ENCODE data around the gene TAF5L. TPM values are rescaled to one million over a fixed set of nuclear protein-coding genes. Genes with fewer than 3 reads are reported as not detected.

Gene TAF5L
- total and polyA plus RNA-seq, 4 donors = 7.7 to 24.3 (median 14.8) TPM

DNA sequence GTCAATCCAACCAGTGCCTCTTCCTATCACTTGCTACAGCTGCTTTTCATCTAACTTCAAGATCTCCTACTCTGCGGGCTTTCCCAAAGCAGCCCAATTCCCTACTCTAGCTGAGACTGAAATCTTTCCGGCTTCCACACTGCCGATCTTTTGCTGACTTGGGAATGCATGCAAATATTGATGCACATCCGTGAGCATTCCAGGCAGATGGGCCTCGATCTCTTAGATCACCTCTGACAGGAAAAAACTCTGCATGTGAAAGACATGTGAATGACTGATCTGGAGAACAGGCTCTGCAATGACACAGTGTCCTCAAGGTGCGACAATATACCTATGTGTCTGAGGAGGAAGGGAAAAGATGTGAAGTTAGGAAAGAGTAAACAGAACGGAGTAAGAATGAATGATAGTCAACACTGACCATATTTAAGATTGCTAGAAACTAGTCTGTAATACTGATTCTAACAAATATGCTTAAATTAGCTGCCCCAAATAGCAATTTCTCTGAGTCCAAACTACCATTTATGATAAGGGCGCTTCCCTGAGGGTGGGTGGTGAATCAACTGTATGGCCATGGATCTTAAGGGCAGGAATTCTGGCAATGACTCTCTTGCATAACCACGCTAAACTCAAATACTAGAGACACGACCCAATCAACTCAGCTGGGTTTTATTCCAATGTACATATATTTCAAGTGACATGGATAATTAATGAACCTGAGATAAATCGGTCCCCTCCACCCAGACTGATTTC is 8.4 kb downstream of the TAF5L start:
- no peak for DNase-seq
- H3K36me3 ChIP-seq (ENCODE audit: control insufficient read depth in 4 of 4, insufficient read depth in 4 of 4, low read length in 4 of 4) = peaks cover 2 to 16% (median 11%) of the 10 kb centered on the region in 4 donors
- H3K4me3 ChIP-seq = no peak overlapping the region
- H3K4me1 ChIP-seq (ENCODE audit: control insufficient read depth in 5 of 5, insufficient read depth in 5 of 5, low read length in 5 of 5) = peaks cover 0 to 8% (median 0%) of the 10 kb centered on the region in 5 donors
- no peak overlapping the region for H3K9ac ChIP-seq (ENCODE audit: insufficient read depth in 1 of 2, low read length in 2 of 2)
- H3K9me3 ChIP-seq (ENCODE audit: control insufficient read depth in 4 of 4, insufficient read depth in 3 of 4, low read length in 3 of 4) = no peaks in the 10 kb centered on the region
- ATAC-seq (ENCODE audit: insufficient read depth, low FRiP score) = no peak
- TF ChIP-seq CTCF (IDR thresholded peaks at IDR 0.05; ENCODE audit: control extremely low read depth, extremely low read depth) = no peak
- H3K27ac ChIP-seq (ENCODE audit: low read depth in 1 of 2, low read length in 1 of 2) = no peak overlapping the region
- H3K27me3 ChIP-seq (ENCODE audit: control insufficient read depth in 3 of 3, insufficient read depth in 3 of 3, low read length in 2 of 3) = no peaks in the 10 kb centered on the region
- 86 to 92% methylated on average over 11 of the region's 11 CpGs for WGBS, 2 donors

GRCh38 chr1:229614701-229615100 is 11.2 kb downstream of the TAF5L start:
- Histone ChIP-seq H3K36me3 (ENCODE audit: control insufficient read depth in 4 of 4, insufficient read depth in 4 of 4, low read length in 4 of 4) (peaks cover 17 to 38% (median 26%) of the 10 kb centered on the region in 4 donors), H3K27ac (ENCODE audit: low read depth in 1 of 2, low read length in 1 of 2) (no peak overlapping the region), H3K4me3 (no peak overlapping the region), H3K9ac (ENCODE audit: insufficient read depth in 1 of 2, low read length in 2 of 2) (no peak overlapping the region), H3K27me3 (ENCODE audit: control insufficient read depth in 3 of 3, insufficient read depth in 3 of 3, low read length in 2 of 3) (no peaks in the 10 kb centered on the region), H3K4me1 (ENCODE audit: control insufficient read depth in 5 of 5, insufficient read depth in 5 of 5, low read length in 5 of 5) (peaks cover 0 to 3% (median 0%) of the 10 kb centered on the region in 5 donors), H3K9me3 (ENCODE audit: control insufficient read depth in 4 of 4, insufficient read depth in 3 of 4, low read length in 3 of 4) (no peaks in the 10 kb centered on the region)
- ATAC-seq (ENCODE audit: insufficient read depth, low FRiP score) (no peak), DNase-seq (no peak)
- no peak for TF ChIP-seq CTCF (IDR thresholded peaks at IDR 0.05; ENCODE audit: control extremely low read depth, extremely low read depth)
- WGBS, 2 donors = 98% methylated on average over 2 of the region's 2 CpGs

DNA sequence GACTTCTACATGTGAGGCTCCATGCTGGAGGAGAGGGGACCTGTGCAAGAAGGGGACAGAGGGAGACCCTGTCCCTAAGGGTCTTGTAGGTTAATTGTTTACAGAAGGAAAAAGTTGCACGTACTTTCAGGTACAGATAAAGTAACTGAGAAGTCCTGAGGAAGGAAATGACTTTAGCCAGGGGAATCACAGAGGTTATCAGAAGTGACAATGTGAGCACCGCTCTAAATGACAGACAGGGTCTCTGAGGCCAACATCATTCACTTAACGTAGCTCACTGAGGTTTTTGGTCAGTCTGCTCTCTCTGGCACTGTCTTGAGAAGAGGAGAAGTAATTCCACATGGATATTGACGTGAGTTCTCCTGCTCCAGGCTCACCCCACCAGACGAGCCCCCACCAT is 12.0 kb downstream of the TAF5L start:
- WGBS, 2 donors = 85 to 88% methylated on average over 5 of the region's 5 CpGs
- Histone ChIP-seq H3K27ac (ENCODE audit: low read depth in 1 of 2, low read length in 1 of 2) (no peak overlapping the region), H3K27me3 (ENCODE audit: control insufficient read depth in 3 of 3, insufficient read depth in 3 of 3, low read length in 2 of 3) (no peaks in the 10 kb centered on the region), H3K36me3 (ENCODE audit: control insufficient read depth in 4 of 4, insufficient read depth in 4 of 4, low read length in 4 of 4) (peaks cover 20 to 44% (median 28%) of the 10 kb centered on the region in 4 donors), H3K9me3 (ENCODE audit: control insufficient read depth in 4 of 4, insufficient read depth in 3 of 4, low read length in 3 of 4) (no peaks in the 10 kb centered on the region), H3K4me1 (ENCODE audit: control insufficient read depth in 5 of 5, insufficient read depth in 5 of 5, low read length in 5 of 5) (peaks cover 0 to 3% (median 0%) of the 10 kb centered on the region in 5 donors), H3K4me3 (no peak overlapping the region), H3K9ac (ENCODE audit: insufficient read depth in 1 of 2, low read length in 2 of 2) (no peak overlapping the region)
- DNase-seq (no peak), ATAC-seq (ENCODE audit: insufficient read depth, low FRiP score) (no peak)
- no peak for TF ChIP-seq CTCF (IDR thresholded peaks at IDR 0.05; ENCODE audit: control extremely low read depth, extremely low read depth)
